Measurements from ENCODE around the gene CLIP1.
"Not testable (repeated sequence)": the region's sequence is repeated elsewhere in the genome, so short reads cannot be mapped to it uniquely, and the experiment has no call there.

The CLIP1 gene

GRCh38 chr12:122394626-122395194, 27.8 kb downstream of the CLIP1 start:
- no peak for DNase-seq

- peak; percentile 32 for DNase-seq
Measured at GRCh38 chr12:122393817-122394216, 28.7 kb downstream of the CLIP1 start.

GRCh38 chr12:122392411-122392810, 30.1 kb downstream of the CLIP1 start:
- no peak for DNase-seq

- no peak for DNase-seq
Measured at GRCh38 chr12:122389677-122390076, 32.8 kb downstream of the CLIP1 start.

- no peak for DNase-seq
Measured at GRCh38 chr12:122387887-122388286, 34.6 kb downstream of the CLIP1 start.

DNA sequence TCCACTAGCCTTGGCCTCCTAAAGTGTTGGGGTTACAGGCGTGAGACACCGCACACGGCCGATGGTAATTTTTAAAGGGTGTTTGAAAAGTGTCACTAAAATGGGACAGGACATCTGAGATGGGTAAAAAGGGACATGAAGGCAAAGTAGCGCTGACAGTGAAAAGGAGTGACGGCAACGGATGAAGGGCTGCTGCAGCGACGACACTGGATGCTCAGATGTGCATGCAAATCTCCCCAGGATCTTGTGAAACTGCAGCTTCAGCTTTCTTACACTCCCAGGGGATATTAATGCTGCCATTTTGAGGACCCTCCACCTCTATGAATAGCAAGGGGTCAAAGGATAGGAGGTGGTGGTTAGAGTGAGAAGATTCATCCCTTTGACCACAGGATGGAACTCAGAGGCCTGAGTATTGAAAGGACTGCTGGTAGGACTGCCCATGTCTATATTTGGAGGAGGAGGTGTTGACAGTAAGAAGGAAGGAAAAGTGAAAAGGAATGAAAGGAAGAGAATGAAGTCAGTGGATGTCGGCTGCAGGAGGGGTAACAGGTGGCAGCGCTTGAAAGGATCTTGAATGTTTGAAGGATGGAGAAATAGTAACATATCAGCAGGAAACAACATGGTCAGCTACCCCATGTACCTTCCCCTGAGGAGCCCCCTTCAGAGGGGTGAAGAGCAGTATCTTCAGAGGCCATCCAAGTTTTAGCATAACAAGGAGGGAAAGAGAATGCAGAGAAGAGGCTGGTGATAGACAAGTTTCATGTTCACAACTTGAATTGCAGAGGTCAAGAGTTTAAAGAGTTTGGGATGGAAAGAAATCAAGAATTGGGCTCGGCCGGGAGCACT, 37.1 kb downstream of the CLIP1 start:
- no peak for DNase-seq

GRCh38 chr12:122382919-122383350, 39.5 kb downstream of the CLIP1 start:
- DNase-seq: no peak

DNA sequence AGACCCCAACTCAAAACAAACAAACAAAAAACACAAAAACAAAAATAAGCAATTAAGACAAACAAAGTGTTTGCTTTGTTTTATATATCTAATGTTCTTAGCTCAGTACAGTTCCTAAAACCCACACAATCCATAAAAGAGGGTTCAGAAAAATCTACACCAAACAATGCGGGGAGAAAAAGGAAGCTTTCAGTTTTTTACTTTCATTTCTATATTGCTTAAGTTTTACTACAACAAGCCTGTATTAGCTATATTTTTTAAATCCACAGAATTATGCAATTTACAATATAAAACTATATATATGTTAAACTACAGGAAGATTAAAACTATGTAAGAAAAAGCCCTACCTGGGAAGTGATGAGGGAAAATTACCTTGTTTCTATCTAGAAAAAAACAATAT, 41.4 kb downstream of the CLIP1 start:
- no peak for DNase-seq

- DNase-seq: not testable (repeated sequence)
Measured at GRCh38 chr12:122376751-122377150, 45.7 kb downstream of the CLIP1 start.

DNA sequence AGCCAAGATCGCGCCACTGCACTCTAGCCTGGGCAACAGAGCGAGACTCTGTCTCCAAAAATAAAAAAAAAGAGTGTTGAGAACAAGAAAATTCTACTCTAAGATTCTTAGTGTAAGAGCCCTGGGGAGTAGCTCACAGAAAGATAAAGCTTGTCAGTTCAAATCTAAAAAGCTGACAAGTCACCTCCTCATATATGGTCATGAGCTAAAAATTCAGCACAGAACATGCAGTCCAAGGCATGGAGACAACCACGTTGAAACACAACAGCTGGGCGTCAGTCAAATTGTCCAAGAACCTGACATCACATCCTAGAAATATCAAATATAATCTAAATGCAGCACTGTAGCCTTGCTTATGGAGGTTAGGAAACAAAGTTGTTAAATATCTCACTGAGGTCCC, 47.8 kb downstream of the CLIP1 start:
- DNase-seq: no peak

GRCh38 chr12:122371475-122372045, 50.9 kb downstream of the CLIP1 start:
- no peak for DNase-seq

DNA sequence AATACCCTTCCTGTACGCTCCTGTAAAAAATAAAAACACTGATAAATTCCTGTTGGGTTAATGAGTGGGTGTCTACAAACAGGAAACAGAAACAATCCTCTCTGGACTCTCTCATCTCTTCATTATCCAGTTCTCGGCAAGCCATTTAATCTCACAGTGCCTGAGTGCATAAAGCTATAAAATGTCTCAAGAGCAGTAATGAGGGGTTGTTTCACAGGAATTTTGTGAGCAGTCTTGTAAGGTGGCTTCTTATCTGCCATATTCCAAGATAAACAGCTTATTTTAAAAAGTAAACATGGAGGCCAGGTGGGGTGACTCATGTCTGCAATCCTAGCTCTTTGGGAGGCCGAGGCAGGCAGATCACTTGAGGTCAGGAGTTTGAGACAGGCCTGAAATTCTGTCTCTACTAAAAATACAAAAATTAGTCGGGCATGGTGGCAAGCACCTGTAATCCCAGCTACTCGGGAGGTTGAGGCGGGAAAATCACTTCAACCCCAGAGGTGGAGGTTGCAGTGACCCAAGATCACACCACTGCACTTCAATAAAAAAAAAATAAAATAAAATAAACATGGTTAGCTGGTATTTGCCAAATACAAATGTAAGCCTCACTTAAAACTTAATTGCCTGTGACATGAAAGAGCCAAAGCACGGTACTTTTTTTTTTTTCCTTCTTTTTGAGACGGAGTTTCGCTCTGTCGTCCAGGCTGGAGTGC, 54.0 kb downstream of the CLIP1 start:
- DNase-seq: no peak

GRCh38 chr12:122367632-122368031, 54.8 kb downstream of the CLIP1 start:
- not testable (repeated sequence) for DNase-seq

DNA sequence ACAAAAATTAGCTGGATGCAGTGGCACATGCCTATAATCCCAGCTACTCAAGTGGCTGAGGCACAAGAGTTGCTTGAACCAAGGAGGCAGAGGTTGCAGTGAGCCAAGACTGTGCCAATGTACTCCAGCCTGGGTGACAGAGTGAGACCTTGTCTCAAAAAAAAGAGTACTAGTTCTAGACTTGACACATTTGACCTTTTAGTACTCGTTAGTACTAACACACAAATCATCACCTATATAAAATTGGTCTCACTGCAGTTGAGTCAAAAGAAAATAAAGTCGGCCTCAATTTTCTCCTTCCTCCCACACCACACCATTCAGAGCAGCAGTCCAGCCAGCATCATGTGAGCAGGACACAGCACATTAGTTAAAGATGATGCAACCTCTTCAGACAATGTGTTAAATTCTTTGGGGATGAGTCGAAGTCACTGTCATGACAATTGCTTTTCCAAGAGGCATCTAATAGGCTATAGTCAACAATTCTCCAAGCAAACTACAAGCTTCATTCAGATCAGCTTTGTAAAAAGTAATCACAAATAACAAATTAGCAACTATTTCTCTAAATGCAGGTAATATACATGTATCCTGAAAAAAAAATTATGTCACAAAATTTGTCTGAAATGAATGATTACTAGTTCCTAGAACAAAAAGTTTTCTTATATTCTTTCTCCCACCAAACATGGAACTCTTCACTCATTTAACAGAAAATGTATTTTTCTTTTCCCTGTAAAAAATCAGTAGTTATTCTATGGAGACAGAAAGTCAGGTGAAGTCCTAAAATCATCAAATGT, 55.6 kb downstream of the CLIP1 start:
- no peak for DNase-seq

DNA sequence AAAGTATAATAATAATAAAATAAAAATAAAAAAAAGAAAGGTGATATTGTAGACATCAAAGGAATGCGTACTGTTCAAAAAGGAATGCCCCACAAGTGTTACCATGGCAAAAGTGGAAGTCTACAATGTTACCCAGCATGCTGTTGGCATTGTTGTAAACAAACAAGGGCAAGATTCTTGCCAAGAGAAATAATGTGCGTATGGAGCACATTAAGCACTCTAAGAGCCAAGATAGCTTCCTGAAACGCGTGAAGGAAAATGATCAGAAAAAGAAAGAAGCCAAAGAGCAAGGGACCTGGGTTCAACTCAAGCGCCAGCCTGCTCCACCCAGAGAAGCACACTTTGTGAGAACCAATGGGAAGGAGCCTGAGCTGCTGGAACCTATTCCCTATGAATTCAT, 57.2 kb downstream of the CLIP1 start:
- DNase-seq: not testable (repeated sequence)

GRCh38 chr12:122363782-122364181, 58.7 kb downstream of the CLIP1 start:
- no peak for DNase-seq

DNA sequence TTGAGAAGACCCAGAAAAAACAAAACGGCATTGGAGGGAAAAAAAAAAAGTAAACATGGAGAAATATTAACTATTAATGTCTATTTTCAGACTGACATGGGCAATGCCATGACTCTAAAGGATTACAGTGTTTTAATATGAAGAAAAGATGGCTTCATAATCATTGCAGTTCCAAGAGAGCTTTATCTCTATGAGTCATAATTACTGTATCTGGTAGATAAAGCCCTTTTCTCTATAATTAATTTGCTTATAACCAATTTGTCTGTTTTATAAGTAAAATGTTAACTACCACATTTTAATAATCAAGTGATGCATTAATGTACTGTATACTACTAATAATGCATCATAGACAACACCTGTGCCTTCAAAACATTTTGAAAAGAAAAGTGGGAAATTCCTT, 59.7 kb downstream of the CLIP1 start:
- no peak for DNase-seq

DNA sequence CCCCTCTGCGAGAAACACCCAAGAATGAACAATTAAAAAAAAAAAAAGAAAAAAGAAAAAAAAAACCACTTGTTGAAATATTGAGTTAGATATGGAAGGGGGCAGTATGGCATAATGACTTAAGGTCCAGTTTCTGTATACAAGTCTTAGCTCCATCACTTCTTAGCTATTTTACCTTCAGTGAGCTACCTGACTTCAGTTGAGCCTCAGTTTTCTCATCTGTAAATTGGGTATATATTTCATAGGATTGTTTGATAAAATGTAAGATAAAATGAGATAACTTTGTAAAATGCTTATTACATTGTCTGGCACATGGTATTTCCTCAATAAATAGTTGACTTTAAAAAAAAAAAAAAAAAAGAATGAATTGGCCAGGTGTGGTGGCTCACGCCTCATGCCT, 64.1 kb downstream of the CLIP1 start:
- DNase-seq: not testable (repeated sequence)

GRCh38 chr12:122357536-122357935, 64.9 kb downstream of the CLIP1 start:
- not testable (repeated sequence) for DNase-seq

DNA sequence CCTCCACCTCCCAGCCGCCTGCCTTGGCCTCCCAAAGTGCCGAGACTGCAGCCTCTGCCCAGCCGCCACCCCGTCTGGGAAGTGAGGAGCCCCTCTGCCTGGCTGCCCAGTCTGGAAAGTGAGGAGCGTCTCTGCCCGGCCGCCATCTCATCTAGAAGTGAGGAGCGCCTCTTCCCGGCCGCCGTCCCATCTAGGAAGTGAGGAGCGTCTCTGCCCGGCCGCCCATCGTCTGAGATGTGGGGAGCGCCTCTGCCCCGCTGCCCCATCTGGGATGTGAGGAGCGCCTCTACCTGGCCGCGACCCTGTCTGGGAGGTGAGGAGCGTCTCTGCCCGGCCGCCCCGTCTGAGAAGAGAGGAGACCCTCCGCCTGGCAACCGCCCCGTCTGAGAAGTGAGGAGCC, 65.5 kb downstream of the CLIP1 start:
- not testable (repeated sequence) for DNase-seq

DNA sequence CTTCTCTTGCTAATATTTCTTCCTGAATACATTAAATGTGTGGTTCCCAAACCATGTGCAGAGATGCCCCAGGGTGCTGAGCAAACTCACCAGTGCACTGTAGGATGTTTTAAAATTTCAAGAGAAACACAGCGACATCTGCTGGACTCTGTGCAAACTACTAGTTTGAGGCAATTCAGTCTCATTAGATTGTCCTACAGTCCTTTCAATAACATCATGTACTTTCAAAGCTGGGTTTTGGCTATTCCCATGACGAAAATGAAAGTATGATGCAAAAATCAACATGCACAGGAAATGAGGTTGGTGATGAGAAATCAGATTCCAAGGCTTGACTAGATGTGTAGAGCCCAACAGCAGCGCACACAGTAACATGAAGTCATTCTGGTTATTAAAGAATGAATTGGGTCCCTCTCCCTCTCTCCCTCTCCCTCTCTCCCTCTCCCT, 66.3 kb downstream of the CLIP1 start:
- peak; percentile 62 for DNase-seq

DNA sequence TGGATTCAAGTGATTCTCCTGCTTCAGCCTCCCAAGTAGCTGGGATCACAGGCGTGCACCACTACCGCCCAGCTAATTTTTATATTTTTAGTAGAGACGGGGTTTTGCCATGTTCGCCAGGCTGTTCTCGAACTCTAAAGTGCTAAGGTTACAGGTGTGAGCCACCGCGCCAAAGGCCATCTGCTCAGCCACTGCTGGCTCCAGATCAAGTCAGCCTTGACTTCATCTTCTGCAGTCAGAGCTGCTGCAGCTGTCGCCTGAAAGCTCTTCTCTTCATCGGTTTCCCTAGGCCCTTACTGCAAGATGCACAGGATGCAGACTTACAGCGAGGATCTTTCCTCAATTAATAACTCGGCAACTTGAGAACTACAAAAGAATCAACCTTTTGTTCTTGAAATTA, 66.8 kb downstream of the CLIP1 start:
- no peak for DNase-seq
